Measurements from ENCODE around the gene APC2. TPM values are rescaled to one million over a fixed set of nuclear protein-coding genes. Genes with fewer than 3 reads are reported as not detected.
A peak's percentile ranks its signal among the peaks of the same experiment; 100 is the strongest.

Gene APC2
- total RNA-seq, 1 experiment from 2014 or later, result 1.4 TPM

DNA sequence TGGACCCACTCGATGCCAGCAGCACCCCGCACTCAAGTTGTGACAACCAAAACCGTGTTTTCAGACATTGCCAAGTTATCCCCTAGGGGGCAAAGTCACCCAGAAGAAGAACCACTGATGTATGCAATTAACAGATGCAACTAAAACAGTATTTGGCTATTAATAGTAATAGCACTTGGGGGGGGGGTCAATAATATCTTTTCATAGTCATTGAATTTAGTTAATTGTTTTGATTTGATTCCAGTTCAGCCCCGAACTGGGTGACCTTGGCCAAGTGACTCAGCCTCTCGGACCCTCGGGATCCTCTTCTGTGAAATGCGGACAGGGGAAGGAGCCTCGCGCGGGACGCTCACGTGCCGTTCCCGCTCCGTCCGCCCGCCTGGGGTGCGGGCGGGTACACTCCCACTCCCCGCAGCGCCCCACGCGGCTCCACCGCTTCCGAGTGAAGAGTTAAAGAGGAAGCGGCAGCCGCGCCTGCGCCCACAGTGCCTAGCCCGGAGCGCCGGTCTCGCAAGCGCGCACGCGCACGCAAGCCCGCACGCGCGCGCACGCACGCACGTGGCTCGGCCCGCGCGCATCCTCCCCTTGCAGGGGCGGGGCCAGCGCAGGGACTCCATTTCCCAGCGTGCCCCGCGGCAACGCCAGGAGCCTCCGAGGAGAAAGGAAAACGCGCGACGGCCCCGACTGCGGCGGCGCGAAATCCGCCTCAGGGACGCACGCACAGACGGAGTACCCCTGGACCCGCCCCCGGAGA, 43.0 kb upstream of the APC2 start (continued):
- TF ChIP-seq MYBL2 (CRISPR knock-in tag; IDR thresholded peaks at IDR 0.05) (0 out of 2 replicates have a peak, but pooled peaks have one; percentile 55), ESRRA (CRISPR knock-in tag; IDR thresholded peaks at IDR 0.05; ENCODE audit: borderline replicate concordance) (0 out of 2 replicates have a peak, but pooled peaks have one; percentile 58), FOXK1 (CRISPR knock-in tag; IDR thresholded peaks at IDR 0.05) (peak; percentile 86), TEAD1 (CRISPR knock-in tag; IDR thresholded peaks at IDR 0.05) (no peak), SMAD3 (CRISPR knock-in tag; IDR thresholded peaks at IDR 0.05; ENCODE audit: borderline replicate concordance) (no peak), ZNF138 (CRISPR knock-in tag; conservative IDR thresholded peaks at IDR 0.05) (no peak), GTF2I (CRISPR knock-in tag; conservative IDR thresholded peaks at IDR 0.05) (no peak), GABPB1 (CRISPR knock-in tag; IDR thresholded peaks at IDR 0.05) (no peak), CREM (CRISPR knock-in tag; IDR thresholded peaks at IDR 0.05) (no peak), ZNF416 (CRISPR knock-in tag; IDR thresholded peaks at IDR 0.05) (0 out of 2 replicates have a peak, but pooled peaks have one; percentile 76), ZNF232 (CRISPR knock-in tag; IDR thresholded peaks at IDR 0.05) (peak; percentile 38; the same call in 1 of the 2 replicates)
- TF ChIP-seq, protein P1, sequence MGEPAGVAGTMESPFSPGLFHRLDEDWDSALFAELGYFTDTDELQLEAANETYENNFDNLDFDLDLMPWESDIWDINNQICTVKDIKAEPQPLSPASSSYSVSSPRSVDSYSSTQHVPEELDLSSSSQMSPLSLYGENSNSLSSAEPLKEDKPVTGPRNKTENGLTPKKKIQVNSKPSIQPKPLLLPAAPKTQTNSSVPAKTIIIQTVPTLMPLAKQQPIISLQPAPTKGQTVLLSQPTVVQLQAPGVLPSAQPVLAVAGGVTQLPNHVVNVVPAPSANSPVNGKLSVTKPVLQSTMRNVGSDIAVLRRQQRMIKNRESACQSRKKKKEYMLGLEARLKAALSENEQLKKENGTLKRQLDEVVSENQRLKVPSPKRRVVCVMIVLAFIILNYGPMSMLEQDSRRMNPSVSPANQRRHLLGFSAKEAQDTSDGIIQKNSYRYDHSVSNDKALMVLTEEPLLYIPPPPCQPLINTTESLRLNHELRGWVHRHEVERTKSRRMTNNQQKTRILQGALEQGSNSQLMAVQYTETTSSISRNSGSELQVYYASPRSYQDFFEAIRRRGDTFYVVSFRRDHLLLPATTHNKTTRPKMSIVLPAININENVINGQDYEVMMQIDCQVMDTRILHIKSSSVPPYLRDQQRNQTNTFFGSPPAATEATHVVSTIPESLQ (CRISPR knock-in tag; IDR thresholded peaks at IDR 0.05), result no peak
- TF ChIP-seq, protein P2, sequence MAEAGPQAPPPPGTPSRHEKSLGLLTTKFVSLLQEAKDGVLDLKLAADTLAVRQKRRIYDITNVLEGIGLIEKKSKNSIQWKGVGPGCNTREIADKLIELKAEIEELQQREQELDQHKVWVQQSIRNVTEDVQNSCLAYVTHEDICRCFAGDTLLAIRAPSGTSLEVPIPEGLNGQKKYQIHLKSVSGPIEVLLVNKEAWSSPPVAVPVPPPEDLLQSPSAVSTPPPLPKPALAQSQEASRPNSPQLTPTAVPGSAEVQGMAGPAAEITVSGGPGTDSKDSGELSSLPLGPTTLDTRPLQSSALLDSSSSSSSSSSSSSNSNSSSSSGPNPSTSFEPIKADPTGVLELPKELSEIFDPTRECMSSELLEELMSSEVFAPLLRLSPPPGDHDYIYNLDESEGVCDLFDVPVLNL (CRISPR knock-in tag; IDR thresholded peaks at IDR 0.05; ENCODE audit: borderline replicate concordance, low read depth), result no peak; the same call in 1 of the 2 replicates
- TF ChIP-seq, protein P3, sequence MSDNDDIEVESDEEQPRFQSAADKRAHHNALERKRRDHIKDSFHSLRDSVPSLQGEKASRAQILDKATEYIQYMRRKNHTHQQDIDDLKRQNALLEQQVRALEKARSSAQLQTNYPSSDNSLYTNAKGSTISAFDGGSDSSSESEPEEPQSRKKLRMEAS (CRISPR knock-in tag; IDR thresholded peaks at IDR 0.05), result peak; percentile 78; the same call in 1 of the 2 replicates
- TF ChIP-seq, protein P4, sequence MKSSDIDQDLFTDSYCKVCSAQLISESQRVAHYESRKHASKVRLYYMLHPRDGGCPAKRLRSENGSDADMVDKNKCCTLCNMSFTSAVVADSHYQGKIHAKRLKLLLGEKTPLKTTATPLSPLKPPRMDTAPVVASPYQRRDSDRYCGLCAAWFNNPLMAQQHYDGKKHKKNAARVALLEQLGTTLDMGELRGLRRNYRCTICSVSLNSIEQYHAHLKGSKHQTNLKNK (CRISPR knock-in tag; IDR thresholded peaks at IDR 0.05), result no peak
- TF ChIP-seq, protein P5, sequence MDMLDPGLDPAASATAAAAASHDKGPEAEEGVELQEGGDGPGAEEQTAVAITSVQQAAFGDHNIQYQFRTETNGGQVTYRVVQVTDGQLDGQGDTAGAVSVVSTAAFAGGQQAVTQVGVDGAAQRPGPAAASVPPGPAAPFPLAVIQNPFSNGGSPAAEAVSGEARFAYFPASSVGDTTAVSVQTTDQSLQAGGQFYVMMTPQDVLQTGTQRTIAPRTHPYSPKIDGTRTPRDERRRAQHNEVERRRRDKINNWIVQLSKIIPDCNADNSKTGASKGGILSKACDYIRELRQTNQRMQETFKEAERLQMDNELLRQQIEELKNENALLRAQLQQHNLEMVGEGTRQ (CRISPR knock-in tag; IDR thresholded peaks at IDR 0.05), result peak; percentile 92
- TF ChIP-seq, protein P6, sequence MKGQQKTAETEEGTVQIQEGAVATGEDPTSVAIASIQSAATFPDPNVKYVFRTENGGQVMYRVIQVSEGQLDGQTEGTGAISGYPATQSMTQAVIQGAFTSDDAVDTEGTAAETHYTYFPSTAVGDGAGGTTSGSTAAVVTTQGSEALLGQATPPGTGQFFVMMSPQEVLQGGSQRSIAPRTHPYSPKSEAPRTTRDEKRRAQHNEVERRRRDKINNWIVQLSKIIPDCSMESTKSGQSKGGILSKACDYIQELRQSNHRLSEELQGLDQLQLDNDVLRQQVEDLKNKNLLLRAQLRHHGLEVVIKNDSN (CRISPR knock-in tag; IDR thresholded peaks at IDR 0.05), result peak; percentile 74; the same call in 1 of the 2 replicates
- TF ChIP-seq, protein P7, sequence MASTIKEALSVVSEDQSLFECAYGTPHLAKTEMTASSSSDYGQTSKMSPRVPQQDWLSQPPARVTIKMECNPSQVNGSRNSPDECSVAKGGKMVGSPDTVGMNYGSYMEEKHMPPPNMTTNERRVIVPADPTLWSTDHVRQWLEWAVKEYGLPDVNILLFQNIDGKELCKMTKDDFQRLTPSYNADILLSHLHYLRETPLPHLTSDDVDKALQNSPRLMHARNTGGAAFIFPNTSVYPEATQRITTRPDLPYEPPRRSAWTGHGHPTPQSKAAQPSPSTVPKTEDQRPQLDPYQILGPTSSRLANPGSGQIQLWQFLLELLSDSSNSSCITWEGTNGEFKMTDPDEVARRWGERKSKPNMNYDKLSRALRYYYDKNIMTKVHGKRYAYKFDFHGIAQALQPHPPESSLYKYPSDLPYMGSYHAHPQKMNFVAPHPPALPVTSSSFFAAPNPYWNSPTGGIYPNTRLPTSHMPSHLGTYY (CRISPR knock-in tag; IDR thresholded peaks at IDR 0.05), result no peak
- TF ChIP-seq, protein P8, sequence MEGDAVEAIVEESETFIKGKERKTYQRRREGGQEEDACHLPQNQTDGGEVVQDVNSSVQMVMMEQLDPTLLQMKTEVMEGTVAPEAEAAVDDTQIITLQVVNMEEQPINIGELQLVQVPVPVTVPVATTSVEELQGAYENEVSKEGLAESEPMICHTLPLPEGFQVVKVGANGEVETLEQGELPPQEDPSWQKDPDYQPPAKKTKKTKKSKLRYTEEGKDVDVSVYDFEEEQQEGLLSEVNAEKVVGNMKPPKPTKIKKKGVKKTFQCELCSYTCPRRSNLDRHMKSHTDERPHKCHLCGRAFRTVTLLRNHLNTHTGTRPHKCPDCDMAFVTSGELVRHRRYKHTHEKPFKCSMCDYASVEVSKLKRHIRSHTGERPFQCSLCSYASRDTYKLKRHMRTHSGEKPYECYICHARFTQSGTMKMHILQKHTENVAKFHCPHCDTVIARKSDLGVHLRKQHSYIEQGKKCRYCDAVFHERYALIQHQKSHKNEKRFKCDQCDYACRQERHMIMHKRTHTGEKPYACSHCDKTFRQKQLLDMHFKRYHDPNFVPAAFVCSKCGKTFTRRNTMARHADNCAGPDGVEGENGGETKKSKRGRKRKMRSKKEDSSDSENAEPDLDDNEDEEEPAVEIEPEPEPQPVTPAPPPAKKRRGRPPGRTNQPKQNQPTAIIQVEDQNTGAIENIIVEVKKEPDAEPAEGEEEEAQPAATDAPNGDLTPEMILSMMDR (IDR thresholded peaks at IDR 0.05), result 0 out of 2 replicates have a peak, but pooled peaks have one; percentile 13
- TF ChIP-seq, protein P9, sequence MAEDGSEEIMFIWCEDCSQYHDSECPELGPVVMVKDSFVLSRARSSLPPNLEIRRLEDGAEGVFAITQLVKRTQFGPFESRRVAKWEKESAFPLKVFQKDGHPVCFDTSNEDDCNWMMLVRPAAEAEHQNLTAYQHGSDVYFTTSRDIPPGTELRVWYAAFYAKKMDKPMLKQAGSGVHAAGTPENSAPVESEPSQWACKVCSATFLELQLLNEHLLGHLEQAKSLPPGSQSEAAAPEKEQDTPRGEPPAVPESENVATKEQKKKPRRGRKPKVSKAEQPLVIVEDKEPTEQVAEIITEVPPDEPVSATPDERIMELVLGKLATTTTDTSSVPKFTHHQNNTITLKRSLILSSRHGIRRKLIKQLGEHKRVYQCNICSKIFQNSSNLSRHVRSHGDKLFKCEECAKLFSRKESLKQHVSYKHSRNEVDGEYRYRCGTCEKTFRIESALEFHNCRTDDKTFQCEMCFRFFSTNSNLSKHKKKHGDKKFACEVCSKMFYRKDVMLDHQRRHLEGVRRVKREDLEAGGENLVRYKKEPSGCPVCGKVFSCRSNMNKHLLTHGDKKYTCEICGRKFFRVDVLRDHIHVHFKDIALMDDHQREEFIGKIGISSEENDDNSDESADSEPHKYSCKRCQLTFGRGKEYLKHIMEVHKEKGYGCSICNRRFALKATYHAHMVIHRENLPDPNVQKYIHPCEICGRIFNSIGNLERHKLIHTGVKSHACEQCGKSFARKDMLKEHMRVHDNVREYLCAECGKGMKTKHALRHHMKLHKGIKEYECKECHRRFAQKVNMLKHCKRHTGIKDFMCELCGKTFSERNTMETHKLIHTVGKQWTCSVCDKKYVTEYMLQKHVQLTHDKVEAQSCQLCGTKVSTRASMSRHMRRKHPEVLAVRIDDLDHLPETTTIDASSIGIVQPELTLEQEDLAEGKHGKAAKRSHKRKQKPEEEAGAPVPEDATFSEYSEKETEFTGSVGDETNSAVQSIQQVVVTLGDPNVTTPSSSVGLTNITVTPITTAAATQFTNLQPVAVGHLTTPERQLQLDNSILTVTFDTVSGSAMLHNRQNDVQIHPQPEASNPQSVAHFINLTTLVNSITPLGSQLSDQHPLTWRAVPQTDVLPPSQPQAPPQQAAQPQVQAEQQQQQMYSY (CRISPR knock-in tag; IDR thresholded peaks at IDR 0.05), result 0 out of 2 replicates have a peak, but pooled peaks have one; percentile 15

Measured in WTC11 (cell line).